ENCODE data around the gene MTMR6.

Gene MTMR6

GRCh38 chr13:25217023-25217885 lies 70.0 kb downstream of the MTMR6 start:
- TF ChIP-seq FOXP2 (optimal IDR thresholded peaks at IDR 0.05; ENCODE audit: borderline replicate concordance, extremely low read depth, extremely low read length, insufficient read depth): no peak
- no peak for TF ChIP-seq POLR2AphosphoS5 (IDR thresholded peaks at IDR 0.05; ENCODE audit: low read depth, low read length)
- no peak for TF ChIP-seq TAF1 (IDR thresholded peaks at IDR 0.05; ENCODE audit: borderline replicate concordance, insufficient read depth, low read length)
- TF ChIP-seq SIN3A (IDR thresholded peaks at IDR 0.05; ENCODE audit: borderline replicate concordance, insufficient read depth, low read length): no peak
- TF ChIP-seq, protein P1, sequence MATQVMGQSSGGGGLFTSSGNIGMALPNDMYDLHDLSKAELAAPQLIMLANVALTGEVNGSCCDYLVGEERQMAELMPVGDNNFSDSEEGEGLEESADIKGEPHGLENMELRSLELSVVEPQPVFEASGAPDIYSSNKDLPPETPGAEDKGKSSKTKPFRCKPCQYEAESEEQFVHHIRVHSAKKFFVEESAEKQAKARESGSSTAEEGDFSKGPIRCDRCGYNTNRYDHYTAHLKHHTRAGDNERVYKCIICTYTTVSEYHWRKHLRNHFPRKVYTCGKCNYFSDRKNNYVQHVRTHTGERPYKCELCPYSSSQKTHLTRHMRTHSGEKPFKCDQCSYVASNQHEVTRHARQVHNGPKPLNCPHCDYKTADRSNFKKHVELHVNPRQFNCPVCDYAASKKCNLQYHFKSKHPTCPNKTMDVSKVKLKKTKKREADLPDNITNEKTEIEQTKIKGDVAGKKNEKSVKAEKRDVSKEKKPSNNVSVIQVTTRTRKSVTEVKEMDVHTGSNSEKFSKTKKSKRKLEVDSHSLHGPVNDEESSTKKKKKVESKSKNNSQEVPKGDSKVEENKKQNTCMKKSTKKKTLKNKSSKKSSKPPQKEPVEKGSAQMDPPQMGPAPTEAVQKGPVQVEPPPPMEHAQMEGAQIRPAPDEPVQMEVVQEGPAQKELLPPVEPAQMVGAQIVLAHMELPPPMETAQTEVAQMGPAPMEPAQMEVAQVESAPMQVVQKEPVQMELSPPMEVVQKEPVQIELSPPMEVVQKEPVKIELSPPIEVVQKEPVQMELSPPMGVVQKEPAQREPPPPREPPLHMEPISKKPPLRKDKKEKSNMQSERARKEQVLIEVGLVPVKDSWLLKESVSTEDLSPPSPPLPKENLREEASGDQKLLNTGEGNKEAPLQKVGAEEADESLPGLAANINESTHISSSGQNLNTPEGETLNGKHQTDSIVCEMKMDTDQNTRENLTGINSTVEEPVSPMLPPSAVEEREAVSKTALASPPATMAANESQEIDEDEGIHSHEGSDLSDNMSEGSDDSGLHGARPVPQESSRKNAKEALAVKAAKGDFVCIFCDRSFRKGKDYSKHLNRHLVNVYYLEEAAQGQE (IDR thresholded peaks at IDR 0.05; ENCODE audit: insufficient read depth in 1 of 2, low read depth in 2 of 2, low read length in 2 of 2): no peak

DNA sequence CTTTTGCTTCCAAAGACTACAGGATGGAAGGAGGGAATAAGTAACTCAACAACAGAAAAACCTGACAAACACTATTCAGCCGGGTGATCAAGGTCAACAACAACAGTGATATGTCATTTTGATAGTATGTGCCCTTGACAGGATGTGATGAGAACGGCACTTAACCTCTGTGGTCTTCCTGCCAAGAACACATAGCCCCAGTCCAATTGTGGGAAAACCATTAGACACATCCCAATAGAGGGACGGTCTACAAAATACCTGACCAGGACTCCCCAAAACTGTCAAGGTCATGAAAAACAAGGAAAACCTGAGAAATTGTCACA lies 72.1 kb downstream of the MTMR6 start:
- no peak for TF ChIP-seq TAF1 (IDR thresholded peaks at IDR 0.05; ENCODE audit: borderline replicate concordance, insufficient read depth, low read length)

GRCh38 chr13:25214491-25215252 lies 72.6 kb downstream of the MTMR6 start:
- TF ChIP-seq POLR2AphosphoS5 (IDR thresholded peaks at IDR 0.05; ENCODE audit: low read depth, low read length): no peak
- TF ChIP-seq TAF1 (IDR thresholded peaks at IDR 0.05; ENCODE audit: borderline replicate concordance, insufficient read depth, low read length): no peak
- no peak for TF ChIP-seq FOXP2 (optimal IDR thresholded peaks at IDR 0.05; ENCODE audit: borderline replicate concordance, extremely low read depth, extremely low read length, insufficient read depth)
- no peak for TF ChIP-seq SIN3A (IDR thresholded peaks at IDR 0.05; ENCODE audit: borderline replicate concordance, insufficient read depth, low read length)
- TF ChIP-seq, protein P1 (IDR thresholded peaks at IDR 0.05; ENCODE audit: insufficient read depth in 1 of 2, low read depth in 2 of 2, low read length in 2 of 2): no peak

- TF ChIP-seq SIN3A (IDR thresholded peaks at IDR 0.05; ENCODE audit: borderline replicate concordance, insufficient read depth, low read length): no peak
Observed at GRCh38 chr13:25213715-25214114, 73.6 kb downstream of the MTMR6 start.

- TF ChIP-seq, protein P1 (IDR thresholded peaks at IDR 0.05; ENCODE audit: insufficient read depth in 1 of 2, low read depth in 2 of 2, low read length in 2 of 2): no peak
- no peak for TF ChIP-seq FOXP2 (optimal IDR thresholded peaks at IDR 0.05; ENCODE audit: borderline replicate concordance, extremely low read depth, extremely low read length, insufficient read depth)
- TF ChIP-seq POLR2AphosphoS5 (IDR thresholded peaks at IDR 0.05; ENCODE audit: low read depth, low read length): no peak
Observed at GRCh38 chr13:25210842-25211569, 76.3 kb downstream of the MTMR6 start.

DNA sequence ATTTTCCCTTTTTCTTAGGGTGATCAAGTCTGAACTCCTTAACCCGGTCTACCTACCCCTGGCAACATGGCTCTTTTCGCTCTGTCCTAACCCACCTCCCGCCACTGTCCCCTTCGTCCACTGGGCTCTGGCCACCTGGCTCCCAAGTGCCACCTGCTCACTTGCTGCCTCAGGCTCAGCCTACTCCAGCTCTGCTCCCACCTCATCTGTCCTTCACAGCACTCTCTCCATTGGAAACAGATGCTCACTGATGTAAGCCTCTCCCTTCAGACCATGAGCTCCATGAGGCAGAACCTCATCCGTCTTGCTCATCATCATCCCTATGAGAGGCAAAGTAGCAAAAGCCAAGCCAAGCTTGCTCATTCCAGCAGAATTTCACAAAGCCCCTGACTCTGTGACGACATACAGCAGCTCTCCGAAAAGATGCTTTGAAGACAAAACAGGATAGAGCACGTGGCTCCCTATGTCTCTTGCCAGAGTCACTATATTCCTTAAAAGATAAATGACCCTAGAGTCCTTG lies 79.9 kb downstream of the MTMR6 start:
- TF ChIP-seq, protein P1 (IDR thresholded peaks at IDR 0.05; ENCODE audit: insufficient read depth in 1 of 2, low read depth in 2 of 2, low read length in 2 of 2): no peak
- TF ChIP-seq SIN3A (IDR thresholded peaks at IDR 0.05; ENCODE audit: borderline replicate concordance, insufficient read depth, low read length): no peak
- no peak for TF ChIP-seq TAF1 (IDR thresholded peaks at IDR 0.05; ENCODE audit: borderline replicate concordance, insufficient read depth, low read length)
- TF ChIP-seq FOXP2 (optimal IDR thresholded peaks at IDR 0.05; ENCODE audit: borderline replicate concordance, extremely low read depth, extremely low read length, insufficient read depth): no peak
- no peak for TF ChIP-seq POLR2AphosphoS5 (IDR thresholded peaks at IDR 0.05; ENCODE audit: low read depth, low read length)
